22Rv1 (cell line): ENCODE results near the gene NDC80.

Source experiments
- CTCF ChIP-seq: fragments of 450-650 bp; IDR thresholded peaks from 2 replicates; pipeline ENCODE4 v1.5.1; 2017; ENCODE audit warnings: mild to moderate bottlenecking
- ZFX ChIP-seq: fragments of 450-650 bp; IDR thresholded peaks from 2 replicates; pipeline ENCODE4 v1.6.1; 2017; ENCODE audit warnings: antibody characterized with exemption, borderline replicate concordance

DNA sequence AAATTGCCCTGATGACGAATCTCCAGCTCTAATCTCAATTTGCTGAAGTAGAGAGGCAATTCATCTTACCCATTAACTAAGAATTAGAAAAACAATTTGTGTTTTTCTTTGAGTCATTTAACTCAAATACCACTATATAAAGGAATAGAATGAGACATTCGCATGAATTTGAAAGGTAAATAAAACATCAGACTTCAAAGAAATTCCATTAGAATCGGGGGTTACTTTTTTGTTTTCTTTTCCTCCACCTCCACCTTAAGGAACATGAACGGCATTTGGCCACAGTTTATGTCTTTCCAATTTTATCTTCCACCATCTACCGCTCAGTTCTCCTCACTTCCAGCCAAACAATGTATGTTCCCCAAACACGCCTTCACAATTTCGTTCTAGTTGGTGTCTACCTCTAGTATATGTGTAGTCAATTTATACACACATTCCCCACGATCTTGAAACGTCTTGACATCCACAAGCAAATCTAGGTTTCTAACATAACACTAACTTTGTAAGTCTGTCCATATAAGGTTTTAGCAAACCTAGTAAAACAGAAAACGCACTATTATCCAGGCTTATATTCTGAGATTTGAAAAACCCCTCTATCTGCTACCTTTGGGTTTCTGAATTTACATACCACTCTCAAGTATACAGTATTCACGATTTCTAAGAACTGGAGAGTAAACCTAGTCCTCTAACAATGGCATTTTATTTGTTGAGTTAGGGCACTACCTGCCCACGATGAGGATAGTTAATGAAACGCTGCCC is 83.0 kb downstream of the NDC80 start:
- TF ChIP-seq CTCF: no peak
- TF ChIP-seq ZFX: no peak
